Measurements from ENCODE around the gene C15orf62.

Gene C15orf62

GRCh38 chr15:40770147-40770721 lies 454 bp downstream of the C15orf62 start:
- H3K4ac ChIP-seq (ENCODE audit: low read depth in 1 of 2, low read length in 2 of 2), result no peak overlapping the region
- no peak overlapping the region for H2AFZ ChIP-seq (ENCODE audit: low read depth, low read length)
- peaks cover 3% of the 10 kb centered on the region for H3K79me1 ChIP-seq (replicated peaks; ENCODE audit: low read length, poor library complexity, severe bottlenecking)
- DNase-seq, result no peak
- H3K4me2 ChIP-seq (ENCODE audit: low read length, poor library complexity, severe bottlenecking), result peak overlapping the region; percentile 17
- H3K27me3 ChIP-seq (ENCODE audit: control insufficient read depth in 1 of 2, insufficient read depth in 1 of 2, low read length in 2 of 2), result no peaks in the 10 kb centered on the region
- peak overlapping the region; percentile 78 for H3K27ac ChIP-seq (ENCODE audit: low read length, poor library complexity, severe bottlenecking)
- H2BK12ac ChIP-seq (ENCODE audit: low read length in 2 of 2), result no peak overlapping the region
- peaks cover 42 to 56% of the 10 kb centered on the region in 2 experiments for H3K36me3 ChIP-seq (ENCODE audit: control insufficient read depth in 1 of 2, insufficient read depth in 2 of 2, low read depth in 1 of 2, low read length in 2 of 2)
- no peak overlapping the region for H3K14ac ChIP-seq (ENCODE audit: low read length in 2 of 2)
- H3K23ac ChIP-seq (ENCODE audit: low read length in 2 of 2), result no peak overlapping the region
- H3K18ac ChIP-seq (ENCODE audit: low read depth in 1 of 2, low read length in 2 of 2), result no peak overlapping the region
- H3K4me1 ChIP-seq (ENCODE audit: control insufficient read depth, insufficient read depth, low read depth, low read length), result peaks cover 66% of the 10 kb centered on the region
- no peak overlapping the region for H3K4me3 ChIP-seq (ENCODE audit: insufficient read depth in 1 of 2, low read depth in 1 of 2, low read length in 2 of 2)
- no peak overlapping the region for H4K8ac ChIP-seq (ENCODE audit: low read length)
- no peak overlapping the region for H2BK120ac ChIP-seq (ENCODE audit: low read depth, low read length)
- no peak overlapping the region for H2BK15ac ChIP-seq (ENCODE audit: low read depth, poor library complexity, severe bottlenecking)
- no peak overlapping the region for H4K91ac ChIP-seq (ENCODE audit: low read length)
- no peaks in the 10 kb centered on the region for H3K9me3 ChIP-seq (ENCODE audit: control insufficient read depth, low read length)
- WGBS, result 89% methylated on average over 17 of the region's 17 CpGs
- no peak overlapping the region for H2AK5ac ChIP-seq (ENCODE audit: low read length, severe bottlenecking)
- H2BK5ac ChIP-seq (ENCODE audit: low read depth, low read length, poor library complexity, severe bottlenecking), result no peak overlapping the region
- no peak overlapping the region for H3K9ac ChIP-seq (ENCODE audit: low read length)

GRCh38 chr15:40771242-40771641 lies 1.5 kb downstream of the C15orf62 start:
- Histone ChIP-seq H3K4ac (ENCODE audit: low read depth in 1 of 2, low read length in 2 of 2) (no peak overlapping the region), H2BK12ac (ENCODE audit: low read length in 2 of 2) (no peak overlapping the region), H2AFZ (ENCODE audit: low read depth, low read length) (no peak overlapping the region), H3K27me3 (ENCODE audit: control insufficient read depth in 1 of 2, insufficient read depth in 1 of 2, low read length in 2 of 2) (no peaks in the 10 kb centered on the region), H3K23ac (ENCODE audit: low read length in 2 of 2) (no peak overlapping the region), H3K4me2 (ENCODE audit: low read length, poor library complexity, severe bottlenecking) (no peak overlapping the region), H3K27ac (ENCODE audit: low read length, poor library complexity, severe bottlenecking) (no peak overlapping the region), H2BK5ac (ENCODE audit: low read depth, low read length, poor library complexity, severe bottlenecking) (no peak overlapping the region), H3K36me3 (ENCODE audit: control insufficient read depth in 1 of 2, insufficient read depth in 2 of 2, low read depth in 1 of 2, low read length in 2 of 2) (peaks cover 52 to 66% of the 10 kb centered on the region in 2 experiments), H2AK5ac (ENCODE audit: low read length, severe bottlenecking) (peak overlapping the region; percentile 16), H2BK15ac (ENCODE audit: low read depth, poor library complexity, severe bottlenecking) (no peak overlapping the region), H2BK120ac (ENCODE audit: low read depth, low read length) (no peak overlapping the region), H3K79me1 (replicated peaks; ENCODE audit: low read length, poor library complexity, severe bottlenecking) (peaks cover 3% of the 10 kb centered on the region), H3K4me3 (ENCODE audit: insufficient read depth in 1 of 2, low read depth in 1 of 2, low read length in 2 of 2) (no peak overlapping the region), H3K9me3 (ENCODE audit: control insufficient read depth, low read length) (no peaks in the 10 kb centered on the region), H3K14ac (ENCODE audit: low read length in 2 of 2) (no peak overlapping the region), H4K8ac (ENCODE audit: low read length) (no peak overlapping the region), H3K4me1 (ENCODE audit: control insufficient read depth, insufficient read depth, low read depth, low read length) (peaks cover 57% of the 10 kb centered on the region), H3K18ac (ENCODE audit: low read depth in 1 of 2, low read length in 2 of 2) (no peak overlapping the region), H4K91ac (ENCODE audit: low read length) (no peak overlapping the region), H3K9ac (ENCODE audit: low read length) (no peak overlapping the region)
- no peak for DNase-seq
- WGBS, result 97% methylated on average over 5 of the region's 5 CpGs

GRCh38 chr15:40772014-40772413 lies 2.2 kb downstream of the C15orf62 start:
- Histone ChIP-seq H3K36me3 (ENCODE audit: control insufficient read depth in 1 of 2, insufficient read depth in 2 of 2, low read depth in 1 of 2, low read length in 2 of 2) (peaks cover 59 to 73% of the 10 kb centered on the region in 2 experiments), H3K27me3 (ENCODE audit: control insufficient read depth in 1 of 2, insufficient read depth in 1 of 2, low read length in 2 of 2) (no peaks in the 10 kb centered on the region), H2BK5ac (ENCODE audit: low read depth, low read length, poor library complexity, severe bottlenecking) (no peak overlapping the region), H3K18ac (ENCODE audit: low read depth in 1 of 2, low read length in 2 of 2) (no peak overlapping the region), H3K9ac (ENCODE audit: low read length) (no peak overlapping the region), H3K4ac (ENCODE audit: low read depth in 1 of 2, low read length in 2 of 2) (no peak overlapping the region), H2BK15ac (ENCODE audit: low read depth, poor library complexity, severe bottlenecking) (no peak overlapping the region), H3K4me3 (ENCODE audit: insufficient read depth in 1 of 2, low read depth in 1 of 2, low read length in 2 of 2) (no peak overlapping the region), H3K23ac (ENCODE audit: low read length in 2 of 2) (no peak overlapping the region), H4K91ac (ENCODE audit: low read length) (no peak overlapping the region), H4K8ac (ENCODE audit: low read length) (no peak overlapping the region), H3K4me1 (ENCODE audit: control insufficient read depth, insufficient read depth, low read depth, low read length) (peaks cover 58% of the 10 kb centered on the region), H2BK12ac (ENCODE audit: low read length in 2 of 2) (no peak overlapping the region), H3K4me2 (ENCODE audit: low read length, poor library complexity, severe bottlenecking) (no peak overlapping the region), H2AK5ac (ENCODE audit: low read length, severe bottlenecking) (no peak overlapping the region), H2BK120ac (ENCODE audit: low read depth, low read length) (no peak overlapping the region), H3K14ac (ENCODE audit: low read length in 2 of 2) (no peak overlapping the region), H3K79me1 (replicated peaks; ENCODE audit: low read length, poor library complexity, severe bottlenecking) (peaks cover 3% of the 10 kb centered on the region), H3K9me3 (ENCODE audit: control insufficient read depth, low read length) (no peaks in the 10 kb centered on the region), H3K27ac (ENCODE audit: low read length, poor library complexity, severe bottlenecking) (no peak overlapping the region), H2AFZ (ENCODE audit: low read depth, low read length) (no peak overlapping the region)
- WGBS, result 96% methylated on average over 11 of the region's 13 CpGs
- no peak for DNase-seq

- Histone ChIP-seq H3K18ac (ENCODE audit: low read depth in 1 of 2, low read length in 2 of 2) (no peak overlapping the region), H3K4me2 (ENCODE audit: low read length, poor library complexity, severe bottlenecking) (no peak overlapping the region), H4K91ac (ENCODE audit: low read length) (no peak overlapping the region), H3K23ac (ENCODE audit: low read length in 2 of 2) (no peak overlapping the region), H2BK12ac (ENCODE audit: low read length in 2 of 2) (no peak overlapping the region), H2BK120ac (ENCODE audit: low read depth, low read length) (no peak overlapping the region), H2BK15ac (ENCODE audit: low read depth, poor library complexity, severe bottlenecking) (no peak overlapping the region), H3K14ac (ENCODE audit: low read length in 2 of 2) (no peak overlapping the region), H3K27me3 (ENCODE audit: control insufficient read depth in 1 of 2, insufficient read depth in 1 of 2, low read length in 2 of 2) (no peaks in the 10 kb centered on the region), H2AK5ac (ENCODE audit: low read length, severe bottlenecking) (no peak overlapping the region), H2AFZ (ENCODE audit: low read depth, low read length) (no peak overlapping the region), H3K4me1 (ENCODE audit: control insufficient read depth, insufficient read depth, low read depth, low read length) (peaks cover 44% of the 10 kb centered on the region), H3K36me3 (ENCODE audit: control insufficient read depth in 1 of 2, insufficient read depth in 2 of 2, low read depth in 1 of 2, low read length in 2 of 2) (peaks cover 62 to 67% of the 10 kb centered on the region in 2 experiments), H3K9ac (ENCODE audit: low read length) (no peak overlapping the region), H3K4me3 (ENCODE audit: insufficient read depth in 1 of 2, low read depth in 1 of 2, low read length in 2 of 2) (no peak overlapping the region), H4K8ac (ENCODE audit: low read length) (no peak overlapping the region), H3K4ac (ENCODE audit: low read depth in 1 of 2, low read length in 2 of 2) (no peak overlapping the region), H3K9me3 (ENCODE audit: control insufficient read depth, low read length) (no peaks in the 10 kb centered on the region), H3K79me1 (replicated peaks; ENCODE audit: low read length, poor library complexity, severe bottlenecking) (no peaks in the 10 kb centered on the region), H2BK5ac (ENCODE audit: low read depth, low read length, poor library complexity, severe bottlenecking) (no peak overlapping the region), H3K27ac (ENCODE audit: low read length, poor library complexity, severe bottlenecking) (no peak overlapping the region)
- WGBS, result 97% methylated on average over 8 of the region's 8 CpGs
- no peak for DNase-seq
Observed at GRCh38 chr15:40773496-40773895, 3.7 kb downstream of the C15orf62 start.
